H1 (cell line): ENCODE data around the gene FAM171A1. TPM values are rescaled to one million over a fixed set of nuclear protein-coding genes. Genes with fewer than 3 reads are reported as not detected.

Experiments used
- CTCF ChIA-PET: fragments of 300-600 bp; sonication (Branson Sonifier 250); formaldehyde crosslinking; loops from one replicate; lab custom pipeline; 2021; ENCODE audit not compliant: partially characterized antibody; lab: Charles Lee
- POLR2A ChIA-PET: fragments of 300-600 bp; sonication (Branson Sonifier 250); formaldehyde crosslinking; loops from one replicate; lab custom pipeline; 2021; ENCODE audit warnings: inconsistent platforms; ENCODE audit not compliant: partially characterized antibody; lab: Charles Lee
- DNase-seq, 2 experiments: peaks; one replicate each; pipeline versions ENCODE4 v3.0.0 to v3.0.0-alpha.2; 2010 to 2022; ENCODE audit warnings: low spot score in 2 of 2, low read depth in 1 of 2, mixed read lengths in 1 of 2
- FAIRE-seq: peaks from 2 replicates; lab custom pipeline; 2011; peaks lifted over from hg19 to GRCh38; lab: Jason Lieb, UNC
- H2AFZ ChIP-seq: 2 replicates; pipeline ENCODE4 v1.8.1; 2012; ENCODE audit warnings: low read length, inconsistent platforms
- H2AK5ac ChIP-seq: 2 replicates; pipeline ENCODE4 v1.6.1; 2013; ENCODE audit warnings: low read depth, low read length
- H2BK120ac ChIP-seq: replicated peaks from 2 replicates; pipeline ENCODE3; 2013; ENCODE audit warnings: low read depth, low read length, inconsistent platforms
- H2BK12ac ChIP-seq: 2 replicates; pipeline ENCODE4 v1.6.1; 2013; ENCODE audit warnings: low read depth, low read length
- H2BK15ac ChIP-seq: 2 replicates; pipeline ENCODE4 v1.6.1; 2013; ENCODE audit warnings: low read length
- H2BK20ac ChIP-seq: 2 replicates; pipeline ENCODE4 v1.6.1; 2013; ENCODE audit warnings: low read length
- H2BK5ac ChIP-seq: 2 replicates; pipeline ENCODE4 v1.6.1; 2013; ENCODE audit warnings: low read depth, low read length
- H3K14ac ChIP-seq: 2 replicates; pipeline ENCODE4 v1.6.1; 2013; ENCODE audit warnings: inconsistent platforms; ENCODE audit not compliant: insufficient read length
- H3K18ac ChIP-seq: 2 replicates; pipeline ENCODE4 v1.6.1; 2013; ENCODE audit warnings: low read length; ENCODE audit errors: extremely low read depth
- H3K23ac ChIP-seq: 2 replicates; pipeline ENCODE4 v1.6.1; 2013; ENCODE audit warnings: inconsistent platforms; ENCODE audit not compliant: insufficient read length
- H3K23me2 ChIP-seq: 2 replicates; pipeline ENCODE4 v1.6.1; 2013; ENCODE audit warnings: low read depth, low read length
- H3K27ac ChIP-seq: 2 replicates; pipeline ENCODE4 v1.6.1; 2011; ENCODE audit warnings: low read depth, low read length, inconsistent platforms
- H3K27me3 ChIP-seq, 4 experiments: replicated peaks in 1 of 4; 1 replicate in 1 of 4; 2 replicates in 3 of 4; pipeline versions ENCODE4 v1.6.1 to v1.8.1; 2011 to 2013; ENCODE audit warnings: low read length in 3 of 4, mild to moderate bottlenecking in 3 of 4, inconsistent platforms in 2 of 4, mixed read lengths in 2 of 4, moderate library complexity in 1 of 4; ENCODE audit not compliant: control insufficient read depth in 3 of 4, insufficient read depth in 3 of 4; ENCODE audit errors: extremely low read depth in 1 of 4
- H3K36me3 ChIP-seq, 4 experiments: 2 replicates each; pipeline versions ENCODE4 v1.6.1 to v1.8.1; 2011 to 2013; ENCODE audit warnings: mild to moderate bottlenecking in 4 of 4, low read length in 3 of 4, moderate library complexity in 2 of 4, control low read depth in 1 of 4, inconsistent platforms in 1 of 4; ENCODE audit not compliant: insufficient read depth in 4 of 4, control insufficient read depth in 2 of 4
- H3K4ac ChIP-seq: replicated peaks from 2 replicates; pipeline ENCODE3; 2013; ENCODE audit warnings: low read length, low read depth, mixed read lengths, inconsistent platforms; ENCODE audit not compliant: insufficient read length
- H3K4me1 ChIP-seq, 4 experiments: replicated peaks in 1 of 4; 1 replicate in 1 of 4; 2 replicates in 3 of 4; pipeline versions ENCODE4 v1.6.1 to v1.8.1; 2011 to 2013; ENCODE audit warnings: low read length in 3 of 4, inconsistent platforms in 2 of 4, mixed read lengths in 1 of 4; ENCODE audit not compliant: insufficient read depth in 4 of 4, control insufficient read depth in 3 of 4
- H3K4me2 ChIP-seq, 2 experiments: 2 replicates each; pipeline versions ENCODE4 v1.6.1 to v1.8.1; 2011 to 2013; ENCODE audit warnings: low read depth in 2 of 2, low read length in 2 of 2, control low read depth in 1 of 2, inconsistent platforms in 1 of 2, mild to moderate bottlenecking in 1 of 2; ENCODE audit not compliant: insufficient read depth in 1 of 2
- H3K4me3 ChIP-seq, 4 experiments: fragments of 200-600, 300-600 bp in 1 of 4; sonication (generic), shearing (Covaris generic), sonication (Bioruptor Twin) in 1 of 4; 2 replicates each; pipeline versions ENCODE4 v1.5.1 to v1.8.1; 2011 to 2016; ENCODE audit warnings: low read length in 4 of 4, low read depth in 3 of 4, control low read depth in 2 of 4, inconsistent platforms in 2 of 4, mild to moderate bottlenecking in 2 of 4, mixed read lengths in 1 of 4, moderate library complexity in 1 of 4; ENCODE audit not compliant: insufficient read depth in 2 of 4; ENCODE audit errors: extremely low read depth in 1 of 4
- H3K56ac ChIP-seq: replicated peaks from 2 replicates; pipeline ENCODE3; 2013; ENCODE audit warnings: low read depth, mild to moderate bottlenecking, mixed read lengths, low read length, inconsistent platforms; ENCODE audit not compliant: insufficient read length
- H3K79me1 ChIP-seq: 2 replicates; pipeline ENCODE4 v1.6.1; 2013; ENCODE audit warnings: low read depth, low read length, control low read depth
- H3K79me2 ChIP-seq, 2 experiments: 2 replicates each; pipeline versions ENCODE4 v1.6.1 to v1.8.1; 2012 to 2013; ENCODE audit warnings: low read length in 2 of 2, mild to moderate bottlenecking in 2 of 2, inconsistent platforms in 1 of 2; ENCODE audit not compliant: insufficient read depth in 2 of 2, control insufficient read depth in 1 of 2
- H3K9ac ChIP-seq, 4 experiments: replicated peaks in 1 of 4; 1 replicate in 1 of 4; 2 replicates in 3 of 4; pipeline versions ENCODE4 v1.6.1 to v1.8.1; 2011 to 2013; ENCODE audit warnings: low read depth in 3 of 4, low read length in 3 of 4, control low read depth in 2 of 4, mild to moderate bottlenecking in 2 of 4, moderate library complexity in 2 of 4, inconsistent platforms in 1 of 4; ENCODE audit errors: extremely low read depth in 1 of 4
- H3K9me3 ChIP-seq, 2 experiments: 2 replicates each; pipeline versions ENCODE4 v1.6.1 to v1.8.1; 2012 to 2013; ENCODE audit warnings: mild to moderate bottlenecking in 2 of 2, moderate library complexity in 2 of 2, control low read depth in 1 of 2, inconsistent platforms in 1 of 2, low read depth in 1 of 2, low read length in 1 of 2, mixed read lengths in 1 of 2; ENCODE audit not compliant: insufficient read depth in 2 of 2
- H4K20me1 ChIP-seq, 2 experiments: replicated peaks in 1 of 2; 2 replicates each; pipeline versions ENCODE3 to v1.8.1; 2011 to 2013; ENCODE audit warnings: inconsistent platforms in 2 of 2, low read length in 2 of 2, mild to moderate bottlenecking in 1 of 2; ENCODE audit not compliant: insufficient read depth in 2 of 2, control insufficient read depth in 1 of 2
- H4K5ac ChIP-seq: 2 replicates; pipeline ENCODE4 v1.6.1; 2013; ENCODE audit warnings: low read length, low read depth, mixed read lengths, inconsistent platforms; ENCODE audit not compliant: insufficient read length
- H4K8ac ChIP-seq: 2 replicates; pipeline ENCODE4 v1.8.0; 2013; ENCODE audit warnings: mild to moderate bottlenecking, moderate library complexity, low read length, inconsistent platforms; ENCODE audit not compliant: insufficient read depth; ENCODE audit errors: extremely low read depth
- H4K91ac ChIP-seq: replicated peaks from 2 replicates; pipeline ENCODE3; 2013; ENCODE audit warnings: low read length, mixed read lengths, inconsistent platforms; ENCODE audit not compliant: insufficient read length
- ASH2L ChIP-seq: fragments of 200-600, 300-600 bp; sonication (generic); IDR thresholded peaks from one replicate; pipeline ENCODE4 v1.7.1; 2017; ENCODE audit warnings: low read length
- BACH1 ChIP-seq: IDR thresholded peaks from 2 replicates; pipeline ENCODE4 v1.6.1; 2012; ENCODE audit warnings: low read length, improper control_type of control experiment
- CHD1 ChIP-seq: IDR thresholded peaks from 2 replicates; pipeline ENCODE4 v1.6.1; 2012; ENCODE audit warnings: low read depth, low read length, improper control_type of control experiment
- FOSL1 ChIP-seq: IDR thresholded peaks from 2 replicates; pipeline ENCODE4 v1.6.1; 2011; ENCODE audit warnings: mild to moderate bottlenecking, low read depth, low read length, moderate library complexity; ENCODE audit not compliant: insufficient read depth
- GABPA ChIP-seq: IDR thresholded peaks from 2 replicates; pipeline ENCODE4 v1.6.1; 2011; ENCODE audit warnings: mild to moderate bottlenecking, low read length, moderate library complexity, borderline replicate concordance; ENCODE audit not compliant: insufficient read depth
- HDAC2 ChIP-seq, 2 experiments: fragments of 300-600 bp in 1 of 2; sonication (generic) in 1 of 2; IDR thresholded peaks; 2 replicates each; pipeline ENCODE4 v1.6.1; 2011 to 2012; ENCODE audit warnings: low read depth in 2 of 2, low read length in 2 of 2, mild to moderate bottlenecking in 2 of 2, moderate library complexity in 2 of 2, borderline replicate concordance in 1 of 2, inconsistent platforms in 1 of 2
- MAX ChIP-seq: IDR thresholded peaks from 2 replicates; pipeline ENCODE4 v1.6.1; 2012; ENCODE audit warnings: inconsistent platforms
- RNF2 ChIP-seq: fragments of 200-900, 300-1000 bp; sonication (generic); IDR thresholded peaks from 2 replicates; pipeline ENCODE4 v1.7.1; 2016; ENCODE audit warnings: borderline replicate concordance, low read depth, mild to moderate bottlenecking, antibody characterized with exemption, low read length; ENCODE audit not compliant: poor library complexity, severe bottlenecking; ENCODE audit errors: missing control alignments
- SIN3A ChIP-seq, 2 experiments: IDR thresholded peaks in 1 of 2; conservative IDR thresholded peaks in 1 of 2; 2 replicates each; pipeline ENCODE4 v1.6.1; 2011 to 2012; ENCODE audit warnings: low read length in 2 of 2, improper control_type of control experiment in 1 of 2, low read depth in 1 of 2, mild to moderate bottlenecking in 1 of 2
- SP4 ChIP-seq: IDR thresholded peaks from 2 replicates; pipeline ENCODE4 v1.6.1; 2012; ENCODE audit warnings: low read length, inconsistent platforms
- SRF ChIP-seq: IDR thresholded peaks from 2 replicates; pipeline ENCODE4 v1.6.1; 2011; ENCODE audit warnings: mild to moderate bottlenecking, low read depth, low read length, moderate library complexity
- TCF12 ChIP-seq: IDR thresholded peaks from 2 replicates; pipeline ENCODE4 v1.6.1; 2011; ENCODE audit warnings: low read depth, mild to moderate bottlenecking, low read length
- TEAD4 ChIP-seq: IDR thresholded peaks from 2 replicates; pipeline ENCODE4 v1.6.1; 2012; ENCODE audit warnings: low read depth, low read length, inconsistent platforms, mixed read lengths
- WGBS, 2 experiments: shearing (Covaris generic) in 1 of 2; methylation state at CpG; one replicate each; pipeline versions ENCODE4 v1.1.6 to v1.1.7; 2013 to 2015; ENCODE audit warnings: low lambda C conversion rate in 2 of 2, mixed read lengths in 2 of 2, inconsistent platforms in 1 of 2, low coverage in 1 of 2, missing lambda C conversion rate in 1 of 2; ENCODE audit not compliant: insufficient replicate concordance in 2 of 2, insufficient coverage in 1 of 2, insufficient read length in 1 of 2; ENCODE audit errors: extremely low coverage in 1 of 2, missing lambda C conversion rate in 1 of 2; 5-methylcytosine and 5-hydroxymethylcytosine counted together
- polyA plus RNA-seq, 7 experiments: library from polyadenylated mRNA; depleted of rRNA in 3 of 7; stranded (reverse) in 5 of 7; unstranded in 2 of 7; fragments of >200 nt in 5 of 7; fragments of 200-250 nt in 2 of 7; gene quantifications; 1 replicate in 5 of 7; 2 replicates in 1 of 7; 4 replicates in 1 of 7; pipeline versions ENCODE4 v1.2.1 to v1.2.3, GENCODE V29; 2011 to 2013; ENCODE audit warnings: missing spikeins in 2 of 7, mixed read lengths in 2 of 7
- total RNA-seq: library from RNA; stranded (reverse); fragmentation: NEBNext Ultra II Directional; extraction: Animal tissue kit (Norgen Biotek cat#: 25700); gene quantifications from 2 replicates; pipeline ENCODE4 v1.2.1, GENCODE V29; 2021

FAM171A1 gene
- total and polyA plus RNA-seq, 2 of the 8 experiments (the other 6 are each of a cell fraction or from before 2014, with no cell fraction given), result 26.6 to 42.1 TPM

GRCh38 chr10:15391491-15391890 is 20.4 kb upstream of the FAM171A1 start:
- no peaks in the 10 kb centered on the region; a peak in 1 of 8 replicates for H3K36me3 ChIP-seq
- H3K23me2 ChIP-seq, result no peaks in the 10 kb centered on the region
- no peak overlapping the region for H3K4me2 ChIP-seq
- 86% methylated on average over 5 of the region's 5 CpGs; no CpG with 5 or more reads in 1 of the 2 experiments for WGBS, 2 experiments
- no peak overlapping the region for H3K27ac ChIP-seq
- no peaks in the 10 kb centered on the region for H3K9me3 ChIP-seq
- H3K27me3 ChIP-seq, result no peaks in the 10 kb centered on the region
- H4K8ac ChIP-seq, result no peak overlapping the region
- H2BK120ac ChIP-seq, result no peak overlapping the region
- H3K4me1 ChIP-seq, result 0 out of 7 replicates have a peak, but pooled peaks cover 0 to 2% (median 0%) of the 10 kb centered on the region in 4 experiments
- no peak overlapping the region for H2BK5ac ChIP-seq
- H3K14ac ChIP-seq, result no peak overlapping the region
- no peak overlapping the region for H3K9ac ChIP-seq
- TF ChIP-seq HDAC2 (IDR thresholded peaks at IDR 0.05; ENCODE audit: borderline replicate concordance in 1 of 2, low read depth in 2 of 2, low read length in 2 of 2) (no peak), SIN3A (conservative IDR thresholded peaks at IDR 0.05 in 1 of 2, IDR thresholded peaks at IDR 0.05 in 1 of 2; ENCODE audit: low read depth in 1 of 2, low read length in 2 of 2) (no peak), FOSL1 (no peak), TCF12 (no peak), ASH2L (no peak), SRF (no peak), MAX (no peak), CHD1 (no peak), BACH1 (no peak), GABPA (no peak), TEAD4 (no peak), SP4 (no peak), RNF2 (no peak)
- no peak overlapping the region for H3K23ac ChIP-seq
- no peaks in the 10 kb centered on the region for H4K20me1 ChIP-seq
- DNase-seq (no peak), FAIRE-seq (no peak)
- no peak overlapping the region for H2BK12ac ChIP-seq
- no peak overlapping the region for H2BK20ac ChIP-seq
- no peak overlapping the region for H2BK15ac ChIP-seq
- no peak overlapping the region for H3K4ac ChIP-seq
- ChIA-PET POLR2A (no interaction called here), CTCF (no interaction called here)
- no peak overlapping the region for H2AK5ac ChIP-seq
- H3K79me1 ChIP-seq, result no peaks in the 10 kb centered on the region
- H2AFZ ChIP-seq, result no peak overlapping the region
- no peak overlapping the region for H4K5ac ChIP-seq
- H3K18ac ChIP-seq, result no peak overlapping the region
- no peak overlapping the region for H4K91ac ChIP-seq
- H3K56ac ChIP-seq, result no peak overlapping the region
- no peaks in the 10 kb centered on the region for H3K79me2 ChIP-seq
- no peak overlapping the region for H3K4me3 ChIP-seq
